ENCODE measurements around the gene PDPK1.

PDPK1 gene

GRCh38 chr16:2537451-2538379 lies at the start of gene PDPK1:
Gene PDPK1 (plus strand): TSS chr16:2538021. CDS start chr16:2538113, 92 bp downstream.
- H3K4me1 Mint-ChIP-seq (ENCODE audit: low read depth), result peaks cover 50% of the 10 kb centered on the region
- peak; percentile 95 for DNase-seq
- H3K4me3 Mint-ChIP-seq, result peak within 1 kb of the TSS; percentile 84
- no peaks in the 10 kb centered on the region for H3K9me3 Mint-ChIP-seq
- no peaks in the 10 kb centered on the region for H3K27me3 Mint-ChIP-seq
- H3K27ac Mint-ChIP-seq, result peak within 1 kb of the TSS; percentile 95
- H3K36me3 Mint-ChIP-seq (ENCODE audit: low read depth), result peaks cover 27% of the 10 kb centered on the region

- Mint-ChIP-seq H3K4me1 (ENCODE audit: low read depth) (peaks cover 21% of the 10 kb centered on the region), H3K27ac (no peak overlapping the region), H3K9me3 (no peaks in the 10 kb centered on the region), H3K4me3 (no peak overlapping the region), H3K36me3 (ENCODE audit: low read depth) (peaks cover 5% of the 10 kb centered on the region), H3K27me3 (no peaks in the 10 kb centered on the region)
- no peak for DNase-seq
Observed at GRCh38 chr16:2489581-2489980, 48.2 kb upstream of the PDPK1 start.

DNA sequence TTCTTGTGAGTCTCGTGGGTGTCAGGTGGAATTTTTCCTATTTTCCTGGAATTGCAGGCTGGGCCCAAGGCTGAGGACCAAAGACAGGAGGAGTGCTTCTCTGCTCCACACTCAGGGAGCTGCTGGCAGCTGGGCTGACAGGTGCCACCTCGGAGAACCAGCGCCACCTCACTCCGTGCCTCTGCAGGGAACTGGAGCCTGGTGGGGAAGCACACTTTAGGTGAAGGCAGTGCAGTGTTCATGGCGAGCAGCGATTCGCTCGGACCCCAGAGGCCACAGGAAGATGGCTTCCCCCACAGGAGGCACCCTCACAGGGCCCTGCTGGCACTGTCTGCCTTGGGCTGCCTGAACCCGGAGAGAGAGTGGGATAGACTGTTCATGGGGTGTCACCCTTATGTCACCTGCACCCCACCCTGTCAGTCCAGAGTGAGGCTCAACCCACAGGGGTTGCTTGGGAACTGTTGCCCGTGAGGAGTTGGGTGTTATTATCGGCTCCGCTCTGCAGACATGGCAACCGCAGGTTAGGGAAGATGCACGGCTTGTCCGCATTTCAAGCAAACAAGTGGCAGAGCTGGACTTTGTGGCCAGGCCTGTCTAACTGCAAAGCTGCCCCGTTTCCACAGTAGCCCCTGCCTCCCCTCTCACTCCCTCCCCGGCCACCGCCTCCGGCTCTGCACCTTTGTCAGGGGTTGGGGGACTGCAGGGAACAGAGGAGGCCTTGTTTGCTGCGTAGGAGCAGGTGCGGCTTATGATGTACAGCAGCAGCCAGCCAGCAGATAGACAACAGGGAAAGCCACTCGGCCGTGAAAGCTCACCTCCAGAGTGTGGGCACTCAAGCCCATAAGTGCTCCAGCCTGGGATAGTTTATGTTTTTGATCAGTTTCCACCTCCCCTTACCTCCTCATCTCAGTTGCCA lies 47.4 kb upstream of the PDPK1 start:
- Mint-ChIP-seq H3K36me3 (ENCODE audit: low read depth) (peaks cover 5% of the 10 kb centered on the region), H3K9me3 (no peaks in the 10 kb centered on the region), H3K27me3 (no peaks in the 10 kb centered on the region), H3K27ac (no peak overlapping the region), H3K4me3 (no peak overlapping the region), H3K4me1 (ENCODE audit: low read depth) (peaks cover 21% of the 10 kb centered on the region)
- no peak for DNase-seq

GRCh38 chr16:2492292-2492691 lies 45.5 kb upstream of the PDPK1 start:
- no peak overlapping the region for H3K27ac Mint-ChIP-seq
- no peak for DNase-seq
- no peaks in the 10 kb centered on the region for H3K9me3 Mint-ChIP-seq
- peaks cover 20% of the 10 kb centered on the region for H3K36me3 Mint-ChIP-seq (ENCODE audit: low read depth)
- no peak overlapping the region for H3K4me3 Mint-ChIP-seq
- H3K4me1 Mint-ChIP-seq (ENCODE audit: low read depth), result peaks cover 8% of the 10 kb centered on the region
- no peaks in the 10 kb centered on the region for H3K27me3 Mint-ChIP-seq

DNA sequence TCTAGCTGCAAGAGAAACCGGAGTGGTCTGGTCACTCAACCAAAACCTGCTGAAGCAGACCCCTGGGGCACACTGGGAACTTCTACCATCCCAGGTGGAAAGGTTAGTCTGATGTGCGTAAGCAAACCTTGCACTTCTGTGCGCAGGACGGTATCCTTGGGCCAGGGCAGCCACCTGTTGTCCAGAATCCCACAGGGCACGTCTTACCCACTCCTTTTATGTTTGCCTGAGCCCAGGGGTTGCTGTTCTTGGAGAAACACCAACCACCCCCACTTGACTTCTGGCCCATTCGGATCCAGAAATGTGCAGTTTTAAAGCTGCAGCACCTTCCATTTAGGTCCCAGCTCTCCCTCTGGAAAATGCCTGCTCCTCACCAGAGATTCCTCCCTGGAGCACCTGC lies 44.2 kb upstream of the PDPK1 start:
- Mint-ChIP-seq H3K27me3 (no peaks in the 10 kb centered on the region), H3K36me3 (ENCODE audit: low read depth) (peaks cover 33% of the 10 kb centered on the region), H3K4me3 (no peak overlapping the region), H3K4me1 (ENCODE audit: low read depth) (no peaks in the 10 kb centered on the region), H3K9me3 (no peaks in the 10 kb centered on the region), H3K27ac (no peak overlapping the region)
- no peak for DNase-seq

GRCh38 chr16:2494616-2495015 lies 43.2 kb upstream of the PDPK1 start:
- DNase-seq, result no peak
- Mint-ChIP-seq H3K4me3 (no peak overlapping the region), H3K9me3 (no peaks in the 10 kb centered on the region), H3K4me1 (ENCODE audit: low read depth) (no peaks in the 10 kb centered on the region), H3K27ac (no peak overlapping the region), H3K36me3 (ENCODE audit: low read depth) (peaks cover 34% of the 10 kb centered on the region), H3K27me3 (no peaks in the 10 kb centered on the region)

- no peaks in the 10 kb centered on the region for H3K27me3 Mint-ChIP-seq
- H3K27ac Mint-ChIP-seq, result no peak overlapping the region
- no peak overlapping the region for H3K4me3 Mint-ChIP-seq
- DNase-seq, result no peak
- no peaks in the 10 kb centered on the region for H3K4me1 Mint-ChIP-seq (ENCODE audit: low read depth)
- no peaks in the 10 kb centered on the region for H3K9me3 Mint-ChIP-seq
- peaks cover 34% of the 10 kb centered on the region for H3K36me3 Mint-ChIP-seq (ENCODE audit: low read depth)
Observed at GRCh38 chr16:2495041-2495440, 42.8 kb upstream of the PDPK1 start.

DNA sequence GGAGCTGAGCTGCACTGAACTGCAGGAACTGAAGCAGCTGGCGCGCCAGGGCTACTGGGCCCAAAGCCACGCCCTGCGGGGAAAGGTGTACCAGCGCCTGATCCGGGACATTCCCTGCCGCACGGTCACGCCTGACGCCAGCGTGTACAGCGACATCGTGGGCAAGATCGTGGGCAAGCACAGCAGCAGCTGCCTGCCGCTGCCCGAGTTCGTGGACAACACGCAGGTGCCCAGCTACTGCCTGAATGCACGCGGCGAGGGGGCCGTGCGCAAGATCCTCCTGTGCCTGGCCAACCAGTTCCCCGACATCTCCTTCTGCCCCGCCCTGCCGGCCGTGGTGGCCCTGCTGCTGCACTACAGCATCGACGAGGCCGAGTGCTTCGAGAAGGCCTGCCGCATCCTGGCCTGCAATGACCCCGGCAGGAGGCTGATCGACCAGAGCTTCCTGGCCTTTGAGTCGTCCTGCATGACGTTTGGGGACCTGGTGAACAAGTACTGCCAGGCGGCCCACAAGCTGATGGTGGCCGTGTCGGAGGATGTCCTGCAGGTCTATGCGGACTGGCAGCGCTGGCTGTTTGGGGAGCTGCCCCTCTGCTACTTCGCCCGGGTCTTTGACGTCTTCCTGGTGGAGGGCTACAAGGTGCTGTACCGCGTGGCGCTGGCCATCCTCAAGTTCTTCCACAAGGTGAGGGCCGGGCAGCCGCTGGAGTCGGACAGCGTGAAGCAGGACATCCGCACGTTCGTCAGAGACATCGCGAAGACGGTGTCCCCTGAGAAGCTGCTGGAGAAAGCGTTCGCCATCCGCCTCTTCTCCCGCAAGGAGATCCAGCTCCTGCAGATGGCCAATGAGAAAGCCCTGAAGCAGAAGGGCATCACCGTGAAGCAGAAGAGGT lies 41.4 kb upstream of the PDPK1 start:
- H3K36me3 Mint-ChIP-seq (ENCODE audit: low read depth), result peaks cover 36% of the 10 kb centered on the region
- no peak overlapping the region for H3K4me3 Mint-ChIP-seq
- H3K27ac Mint-ChIP-seq, result peak overlapping the region; percentile 6
- H3K9me3 Mint-ChIP-seq, result no peaks in the 10 kb centered on the region
- no peak for DNase-seq
- no peaks in the 10 kb centered on the region for H3K27me3 Mint-ChIP-seq
- no peaks in the 10 kb centered on the region for H3K4me1 Mint-ChIP-seq (ENCODE audit: low read depth)

- no peaks in the 10 kb centered on the region for H3K4me1 Mint-ChIP-seq (ENCODE audit: low read depth)
- H3K4me3 Mint-ChIP-seq, result no peak overlapping the region
- H3K27ac Mint-ChIP-seq, result no peak overlapping the region
- peaks cover 36% of the 10 kb centered on the region for H3K36me3 Mint-ChIP-seq (ENCODE audit: low read depth)
- no peak for DNase-seq
- H3K27me3 Mint-ChIP-seq, result no peaks in the 10 kb centered on the region
- no peaks in the 10 kb centered on the region for H3K9me3 Mint-ChIP-seq
Observed at GRCh38 chr16:2497116-2497630, 40.6 kb upstream of the PDPK1 start.

GRCh38 chr16:2497695-2498484 lies 39.9 kb upstream of the PDPK1 start:
- H3K27ac Mint-ChIP-seq, result no peak overlapping the region
- peaks cover 36% of the 10 kb centered on the region for H3K36me3 Mint-ChIP-seq (ENCODE audit: low read depth)
- no peaks in the 10 kb centered on the region for H3K4me1 Mint-ChIP-seq (ENCODE audit: low read depth)
- no peak for DNase-seq
- H3K9me3 Mint-ChIP-seq, result no peaks in the 10 kb centered on the region
- no peaks in the 10 kb centered on the region for H3K27me3 Mint-ChIP-seq
- H3K4me3 Mint-ChIP-seq, result no peak overlapping the region

DNA sequence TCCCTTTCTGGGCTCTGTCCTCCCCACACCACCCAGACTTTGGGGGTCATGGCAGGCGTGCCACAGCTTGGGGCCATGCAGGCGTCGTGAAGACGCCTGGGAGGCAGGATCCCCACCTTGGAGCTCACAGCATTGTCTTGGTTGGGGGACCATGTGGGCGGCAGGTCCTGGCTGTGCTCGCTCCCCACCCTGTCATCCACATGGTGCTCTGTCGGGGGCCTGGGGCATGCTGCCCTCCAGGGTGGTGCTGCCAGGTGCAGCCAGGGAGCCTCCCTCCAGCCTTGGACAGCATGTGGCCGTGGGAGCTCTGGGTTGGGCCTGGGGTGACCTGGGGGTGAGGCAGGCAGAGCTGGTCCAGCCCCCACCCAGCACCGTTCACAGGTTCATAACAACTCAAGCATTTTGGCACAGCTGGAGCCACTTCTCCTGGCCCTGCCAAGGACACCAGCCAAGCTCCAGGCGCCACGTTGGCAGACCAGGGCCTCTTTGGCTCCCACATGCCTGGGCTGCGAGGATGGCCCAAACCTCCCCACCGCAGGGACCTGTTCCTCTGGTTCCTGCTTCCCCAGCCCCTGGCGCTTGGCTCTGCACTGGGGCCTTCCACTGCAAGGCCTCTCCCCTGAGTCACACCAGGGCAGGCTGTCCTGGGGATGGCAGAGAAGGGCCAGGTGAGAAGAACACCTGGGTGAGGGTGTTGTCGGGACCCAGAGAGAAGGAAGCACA lies 39.1 kb upstream of the PDPK1 start:
- H3K27me3 Mint-ChIP-seq, result no peaks in the 10 kb centered on the region
- H3K9me3 Mint-ChIP-seq, result no peaks in the 10 kb centered on the region
- no peak overlapping the region for H3K4me3 Mint-ChIP-seq
- DNase-seq, result no peak
- no peak overlapping the region for H3K27ac Mint-ChIP-seq
- no peaks in the 10 kb centered on the region for H3K4me1 Mint-ChIP-seq (ENCODE audit: low read depth)
- H3K36me3 Mint-ChIP-seq (ENCODE audit: low read depth), result peaks cover 36% of the 10 kb centered on the region

DNA sequence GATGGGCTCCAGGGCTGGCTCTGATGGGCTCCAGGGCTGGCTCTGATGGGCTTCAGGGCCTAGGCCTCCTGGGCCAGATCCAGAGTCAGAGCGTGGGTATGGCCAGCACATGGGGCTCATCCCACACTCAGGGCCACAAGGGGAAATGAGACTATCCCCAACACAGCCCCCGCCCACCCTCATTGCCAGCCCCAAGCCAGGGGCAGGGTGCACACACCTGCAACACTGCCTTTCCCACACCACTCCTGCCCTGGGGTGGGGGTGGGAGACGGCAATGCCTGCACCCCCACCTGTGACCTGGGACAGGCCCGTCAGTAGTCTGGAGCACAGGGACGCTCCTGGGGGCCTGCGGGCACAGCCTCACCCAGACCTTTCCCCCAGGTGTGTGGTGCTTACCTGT lies 38.4 kb upstream of the PDPK1 start:
- no peaks in the 10 kb centered on the region for H3K4me1 Mint-ChIP-seq (ENCODE audit: low read depth)
- H3K36me3 Mint-ChIP-seq (ENCODE audit: low read depth), result peaks cover 36% of the 10 kb centered on the region
- no peak for DNase-seq
- no peak overlapping the region for H3K4me3 Mint-ChIP-seq
- no peak overlapping the region for H3K27ac Mint-ChIP-seq
- no peaks in the 10 kb centered on the region for H3K27me3 Mint-ChIP-seq
- H3K9me3 Mint-ChIP-seq, result no peaks in the 10 kb centered on the region

DNA sequence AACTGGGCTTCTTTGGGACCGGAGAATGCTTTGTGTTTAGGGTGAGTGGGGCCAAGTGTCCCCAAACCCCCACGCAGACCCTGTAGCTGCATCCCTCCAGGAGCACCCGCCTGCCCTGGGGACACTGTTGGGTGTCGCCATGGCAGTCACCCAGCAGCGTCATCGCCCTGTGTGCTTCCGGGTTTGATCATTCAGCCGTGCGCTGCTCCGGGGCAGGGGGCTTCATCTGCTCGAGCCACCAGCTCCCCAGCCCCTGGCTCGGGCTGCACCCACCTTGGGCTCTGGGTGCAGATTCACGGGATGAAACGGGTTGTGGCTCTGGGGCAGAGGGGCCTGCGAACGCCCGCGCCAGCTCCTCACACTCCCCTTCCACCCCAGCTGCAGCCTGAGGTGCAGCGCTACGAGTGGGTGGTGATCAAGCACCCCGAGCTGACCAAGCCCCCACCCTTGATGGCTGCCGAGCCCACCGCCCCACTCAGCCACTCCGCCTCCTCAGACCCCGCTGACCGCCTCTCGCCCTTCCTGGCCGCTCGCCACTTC lies 37.9 kb upstream of the PDPK1 start:
- no peaks in the 10 kb centered on the region for H3K9me3 Mint-ChIP-seq
- H3K4me3 Mint-ChIP-seq, result no peak overlapping the region
- DNase-seq, result no peak
- H3K36me3 Mint-ChIP-seq (ENCODE audit: low read depth), result peaks cover 36% of the 10 kb centered on the region
- H3K4me1 Mint-ChIP-seq (ENCODE audit: low read depth), result no peaks in the 10 kb centered on the region
- no peaks in the 10 kb centered on the region for H3K27me3 Mint-ChIP-seq
- H3K27ac Mint-ChIP-seq, result no peak overlapping the region
